Erythroblast (primary cell): ENCODE measurements around the gene TRPM8.

Source experiments
- DNase-seq, 2 experiments: peaks; one replicate each; lab custom pipeline; 2025; lab: John Stamatoyannopoulos, UW
- GATA1 ChIP-seq: IDR thresholded peaks from 2 replicates; pipeline ENCODE4 v1.6.1; 2011; ENCODE audit warnings: low read depth, mild to moderate bottlenecking, control low read depth, low read length, moderate library complexity
- POLR2A ChIP-seq: IDR thresholded peaks from 2 replicates; pipeline ENCODE4 v1.6.1; 2011; ENCODE audit warnings: mild to moderate bottlenecking, low read length

TRPM8 gene

DNA sequence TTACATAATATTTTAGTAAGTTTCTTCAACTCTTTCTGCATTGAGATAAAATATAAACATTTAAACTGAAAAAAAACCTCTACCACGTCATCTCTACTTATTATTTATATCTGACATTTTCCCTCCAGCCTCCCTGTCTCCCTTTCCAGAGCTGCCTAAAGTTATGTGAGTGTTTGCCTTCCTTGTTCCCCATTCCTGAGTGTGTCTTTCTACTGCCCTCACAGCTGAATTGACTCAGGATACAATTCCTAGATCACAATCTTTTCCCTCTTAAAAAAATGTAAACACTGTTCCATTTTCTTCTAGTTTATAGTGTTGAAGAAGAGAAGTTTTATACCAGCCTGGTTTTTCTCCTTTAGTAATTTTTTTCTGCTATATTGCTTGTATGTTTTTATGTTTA lies 5.3 kb downstream of the TRPM8 start:
- DNase-seq: no peak
- TF ChIP-seq POLR2A: no peak
- no peak for TF ChIP-seq GATA1

DNA sequence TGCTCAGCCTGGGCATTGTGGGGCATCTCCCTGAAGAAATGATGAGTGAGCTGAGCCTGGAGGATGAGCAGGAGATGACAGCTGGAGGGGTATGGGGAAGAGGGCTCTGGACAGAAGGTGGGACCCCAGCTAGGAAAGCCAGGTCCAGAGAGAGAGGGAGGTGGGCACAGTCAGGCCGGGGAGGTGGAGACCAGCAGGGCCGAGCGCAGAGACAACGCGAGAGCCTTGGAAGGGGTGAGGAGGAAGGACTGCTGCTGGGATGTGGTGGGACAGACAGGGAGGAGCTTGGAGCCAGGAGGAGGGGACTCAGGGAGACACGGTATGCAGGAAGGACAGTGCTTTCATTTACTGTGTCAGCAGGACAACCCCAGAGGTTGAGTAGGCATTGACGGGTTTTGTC lies 8.2 kb downstream of the TRPM8 start:
- no peak for DNase-seq
- TF ChIP-seq POLR2A (no peak), GATA1 (no peak)

DNA sequence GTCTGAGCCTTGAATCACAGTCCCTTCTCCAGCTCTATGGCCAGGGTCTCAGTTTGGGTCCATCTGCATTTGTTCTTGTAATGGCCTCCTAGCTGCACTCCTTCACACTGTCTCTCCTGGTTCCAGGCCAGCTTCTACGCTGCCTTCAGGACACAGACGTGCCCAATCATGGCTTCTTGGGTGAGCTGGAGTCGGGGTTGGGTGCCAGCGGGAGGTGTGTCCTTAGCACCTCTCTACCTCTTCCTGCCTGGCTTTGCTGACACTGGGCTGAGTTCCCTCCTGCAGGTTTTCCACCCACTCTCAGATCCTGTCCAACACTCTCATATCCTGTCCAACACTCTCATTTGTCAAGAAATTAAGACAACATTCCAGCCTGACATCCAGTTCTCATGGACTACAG lies 9.6 kb downstream of the TRPM8 start:
- DNase-seq: no peak
- TF ChIP-seq POLR2A: no peak
- no peak for TF ChIP-seq GATA1

DNA sequence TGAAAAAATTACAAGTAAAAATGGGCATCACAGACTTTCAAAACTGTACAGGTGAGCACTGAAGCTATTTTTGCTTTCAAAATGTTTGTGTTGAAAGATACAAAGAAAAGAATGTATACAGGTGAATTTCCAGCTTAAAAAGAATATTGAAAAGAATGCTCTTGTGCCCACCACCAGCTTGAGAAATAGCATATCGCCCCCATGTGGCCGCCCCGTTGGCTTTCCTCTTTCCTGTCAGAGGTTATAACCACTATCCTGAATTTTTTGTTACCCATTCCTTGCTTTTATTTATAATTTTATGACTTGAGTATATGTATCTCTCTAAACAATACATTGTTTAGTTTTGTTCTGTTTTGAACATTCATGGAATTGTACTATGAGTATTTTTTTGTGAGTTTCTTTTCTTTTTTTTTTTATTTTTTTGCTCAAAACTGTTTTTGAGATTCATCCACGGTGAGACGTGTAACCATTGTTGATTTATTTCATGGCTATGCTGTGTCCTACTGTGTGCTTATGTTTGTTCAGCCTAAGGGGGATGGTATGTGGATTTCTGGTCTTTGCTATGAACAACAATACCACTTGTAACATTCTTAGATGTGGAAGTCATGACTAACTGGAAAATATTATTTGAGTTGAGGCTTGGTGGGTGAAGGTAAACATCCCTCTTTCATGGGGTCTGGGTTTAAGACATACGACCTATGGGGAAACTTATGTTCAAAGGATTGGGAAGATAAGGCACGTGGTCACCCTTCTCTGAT lies 11.6 kb downstream of the TRPM8 start:
- no peak for TF ChIP-seq POLR2A
- no peak for TF ChIP-seq GATA1
- DNase-seq: peak; percentile 48 to 71

DNA sequence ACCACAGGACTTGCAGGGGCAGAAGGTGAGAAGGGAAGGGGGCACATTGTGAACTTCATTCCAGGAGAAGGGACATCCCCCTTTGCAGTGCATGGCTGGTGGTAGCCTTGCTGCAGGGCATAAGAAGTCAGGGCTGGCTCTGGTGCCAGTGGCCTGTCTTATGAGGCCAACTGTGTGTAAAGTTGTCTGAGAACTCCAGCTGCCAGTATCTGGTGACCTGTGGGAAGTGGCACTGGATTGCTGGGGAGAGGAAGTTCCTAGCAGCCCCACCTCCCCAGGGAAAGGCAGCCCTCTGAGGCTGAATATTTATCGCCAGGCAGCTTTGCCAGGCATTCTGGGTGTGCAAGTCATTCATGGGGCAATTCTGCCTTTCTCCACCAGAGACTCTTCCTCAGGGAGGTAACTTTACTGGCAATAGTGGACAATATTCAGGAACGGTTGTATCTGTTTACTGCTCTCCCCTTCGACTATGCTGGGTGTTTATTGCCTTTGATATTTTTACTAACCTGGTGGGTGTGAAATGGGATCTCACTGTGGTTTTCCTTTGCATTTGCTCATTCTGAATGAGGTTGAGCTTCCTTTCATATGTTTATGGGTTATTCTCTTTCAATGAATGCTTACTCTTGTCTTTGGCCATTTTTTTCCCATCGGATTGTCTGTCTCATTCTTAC lies 12.3 kb downstream of the TRPM8 start:
- DNase-seq: peak in 1 of 2 experiments; percentile 20
- TF ChIP-seq GATA1 (no peak), POLR2A (no peak)

DNA sequence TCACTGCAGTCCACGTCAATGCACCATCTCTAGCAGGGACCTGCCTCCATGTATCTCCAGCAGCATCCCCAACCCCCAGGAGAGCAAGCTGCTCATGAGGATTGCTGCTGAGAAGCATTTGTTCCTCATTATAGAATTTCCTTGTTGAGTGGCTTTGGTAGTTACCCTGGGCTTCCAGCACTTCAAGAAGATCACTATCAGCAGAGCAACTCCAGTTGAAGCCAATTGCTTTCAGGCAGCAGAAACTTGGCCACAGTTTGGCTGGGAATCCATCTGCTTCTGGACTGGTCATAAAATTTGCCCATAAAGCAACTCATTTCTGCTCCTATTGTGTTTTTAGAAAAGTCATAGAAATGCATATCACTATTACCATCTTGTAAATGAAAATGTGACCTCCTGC lies 17.4 kb downstream of the TRPM8 start:
- DNase-seq: no peak
- TF ChIP-seq GATA1: no peak
- no peak for TF ChIP-seq POLR2A

DNA sequence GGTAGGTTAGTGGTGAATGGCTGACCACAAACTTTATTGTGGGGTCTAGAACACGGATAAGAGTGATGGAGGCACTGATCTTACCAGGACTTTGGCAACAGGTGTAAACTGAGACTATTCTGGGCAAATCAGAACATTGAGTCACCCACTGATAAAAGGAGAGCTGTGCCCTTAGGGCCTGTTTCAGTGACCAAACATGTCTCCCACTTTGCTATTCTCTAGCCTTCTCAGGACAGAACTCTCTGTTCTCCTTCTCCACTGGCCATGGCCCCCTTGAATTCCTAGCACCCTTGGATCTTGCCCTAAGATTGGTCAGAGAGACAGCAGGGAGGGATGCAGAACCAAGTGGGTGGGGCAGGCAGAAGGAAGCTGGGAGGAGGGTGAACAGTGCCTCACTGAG lies 18.3 kb downstream of the TRPM8 start:
- TF ChIP-seq POLR2A (no peak), GATA1 (no peak)
- no peak for DNase-seq

DNA sequence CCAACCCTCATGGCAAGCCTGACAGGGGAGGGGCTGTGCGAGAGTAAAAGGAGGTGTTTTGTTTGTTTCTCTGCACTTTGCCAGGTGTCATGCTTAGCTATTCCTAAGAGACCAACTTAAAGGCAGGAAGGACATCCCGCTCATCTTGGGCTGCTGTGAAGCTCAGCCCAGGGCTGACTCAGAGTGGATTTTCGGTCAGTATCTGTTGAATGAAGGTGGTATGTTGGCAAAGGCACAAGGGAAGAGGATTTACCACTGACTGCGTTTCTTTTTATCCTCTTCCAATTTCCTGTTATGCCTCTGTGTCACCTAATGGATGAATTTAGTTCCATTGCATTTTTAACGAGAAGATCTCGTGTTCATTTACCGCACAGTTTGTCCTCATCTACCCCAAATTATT lies 18.9 kb downstream of the TRPM8 start:
- no peak for DNase-seq
- TF ChIP-seq POLR2A: no peak
- no peak for TF ChIP-seq GATA1

DNA sequence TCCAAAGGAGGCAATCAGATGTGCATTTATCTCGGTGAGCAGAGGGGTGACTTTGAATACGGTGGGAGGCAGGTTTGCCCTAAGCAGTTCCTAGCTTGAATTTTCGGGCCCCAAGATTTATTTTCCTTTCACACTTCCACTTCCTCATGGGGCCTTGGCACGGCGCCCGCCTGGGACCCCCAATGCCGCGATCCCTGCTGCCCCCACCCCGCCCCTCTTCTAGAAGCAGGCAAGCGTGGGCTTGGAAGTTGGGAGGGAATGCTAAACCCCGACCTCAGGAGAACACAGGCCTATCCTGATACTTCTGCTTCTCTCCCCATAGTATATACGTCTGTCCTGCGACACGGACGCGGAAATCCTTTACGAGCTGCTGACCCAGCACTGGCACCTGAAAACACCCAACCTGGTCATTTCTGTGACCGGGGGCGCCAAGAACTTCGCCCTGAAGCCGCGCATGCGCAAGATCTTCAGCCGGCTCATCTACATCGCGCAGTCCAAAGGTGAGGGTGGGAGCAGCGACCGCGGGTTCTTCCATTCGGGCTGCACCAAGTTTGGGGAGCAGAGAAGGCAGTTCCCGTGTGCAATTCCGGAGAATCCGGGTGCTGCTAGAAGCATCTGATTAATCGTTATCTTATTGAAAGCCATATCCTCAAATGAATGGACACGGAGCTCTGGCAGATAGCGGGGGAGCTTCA lies 21.6 kb downstream of the TRPM8 start:
- TF ChIP-seq POLR2A (no peak), GATA1 (no peak)
- DNase-seq: no peak

DNA sequence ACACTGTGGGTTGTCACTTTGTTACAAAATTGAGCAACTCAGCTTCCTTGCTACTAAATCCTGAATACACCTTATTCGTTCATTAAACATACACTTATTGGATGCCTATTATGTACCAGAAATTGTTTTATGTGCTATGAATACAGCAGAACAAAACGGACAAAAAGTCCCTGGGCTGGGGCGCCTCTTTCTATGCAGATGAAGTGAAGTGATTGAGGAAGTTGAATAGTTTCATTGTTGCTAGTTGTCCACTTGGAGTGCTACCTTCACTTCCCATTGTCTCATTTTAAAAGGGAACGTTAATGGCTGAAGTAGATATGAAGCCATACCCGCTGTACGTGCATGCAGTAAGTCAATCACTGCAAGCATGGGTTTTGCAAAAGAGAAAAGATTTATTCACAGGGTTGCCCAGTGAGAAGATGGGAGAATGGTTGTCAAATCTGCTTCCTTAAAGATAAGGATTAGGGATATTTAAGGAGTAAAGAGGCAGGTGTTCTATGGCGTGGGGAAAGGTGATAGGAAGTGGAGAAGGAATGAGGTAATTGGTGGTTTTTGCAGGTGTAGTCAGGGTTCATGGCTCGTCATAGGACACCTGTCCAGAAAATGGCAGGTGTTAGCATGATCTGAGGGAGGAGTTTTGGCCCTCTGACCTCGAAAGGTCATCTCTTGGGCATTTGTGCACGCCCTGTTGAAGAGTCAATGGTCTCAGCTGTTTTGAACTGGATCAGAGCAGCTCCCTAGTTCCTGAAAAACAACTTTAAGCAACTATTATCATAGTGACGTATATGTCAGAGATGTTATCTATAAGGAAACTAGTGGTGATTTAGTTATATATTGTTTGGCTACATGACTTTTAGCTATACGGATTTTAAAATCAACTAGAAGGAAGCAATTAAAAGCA lies 23.5 kb downstream of the TRPM8 start:
- no peak for DNase-seq

DNA sequence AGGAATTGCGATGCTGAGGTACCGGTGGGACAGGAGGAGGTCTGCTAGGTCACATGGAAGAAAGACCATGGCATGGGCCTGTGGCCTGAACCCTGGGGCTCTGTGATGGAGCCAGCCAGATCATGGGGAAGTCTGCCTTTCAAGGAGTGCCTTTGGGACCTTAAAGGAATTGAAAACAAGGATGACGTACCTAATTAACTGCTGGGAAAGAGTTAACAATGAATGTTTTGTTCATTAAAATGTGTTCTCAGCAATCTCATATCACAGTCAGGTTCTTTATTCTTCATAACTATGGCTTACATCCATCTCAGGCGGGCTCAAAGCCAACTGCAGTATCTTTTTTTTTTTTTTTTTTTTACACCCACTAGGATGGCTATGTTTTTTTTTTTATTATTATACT lies 25.6 kb downstream of the TRPM8 start:
- DNase-seq: no peak
- TF ChIP-seq POLR2A (no peak), GATA1 (no peak)

More for the DNA sequence above, 23.5 kb downstream of the TRPM8 start:
- no peak for TF ChIP-seq GATA1
- no peak for TF ChIP-seq POLR2A

DNA sequence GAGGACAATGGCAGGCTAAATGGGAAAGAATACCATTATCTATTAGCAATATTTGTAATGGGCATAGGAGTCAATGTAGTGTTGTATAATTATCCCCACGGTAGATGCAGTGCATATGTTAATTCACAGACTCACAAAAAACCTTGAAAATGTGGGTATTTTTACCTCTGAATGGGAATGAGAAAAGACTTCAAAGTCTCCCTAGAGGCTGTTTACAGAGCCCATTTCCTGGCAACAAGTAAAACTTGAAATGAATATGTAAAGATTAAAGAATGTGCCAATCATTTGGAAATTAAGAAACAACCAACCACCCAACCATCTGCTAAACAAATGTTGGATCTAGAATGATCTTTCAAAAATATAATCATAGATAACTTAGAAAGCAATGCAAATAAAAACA lies 27.1 kb downstream of the TRPM8 start:
- DNase-seq: no peak
- no peak for TF ChIP-seq GATA1
- no peak for TF ChIP-seq POLR2A

DNA sequence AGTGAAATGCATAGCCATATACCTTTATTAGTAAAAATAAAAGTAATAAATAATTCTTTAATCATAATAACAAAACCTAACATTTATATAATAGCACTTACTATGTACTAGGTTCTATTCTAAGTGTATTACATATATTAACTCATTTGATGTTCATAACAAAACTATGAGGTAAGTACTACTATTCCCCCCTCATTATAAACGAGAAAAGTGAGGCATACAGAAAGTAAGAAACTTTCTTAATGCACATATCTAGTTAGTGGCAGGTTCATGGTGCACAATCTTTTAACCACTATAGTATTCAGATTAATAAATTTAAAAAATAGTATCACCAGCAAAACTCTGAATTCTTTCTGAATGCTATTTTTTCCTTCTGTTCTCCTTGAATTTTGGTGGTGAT lies 27.5 kb downstream of the TRPM8 start:
- TF ChIP-seq GATA1 (no peak), POLR2A (no peak)

DNA sequence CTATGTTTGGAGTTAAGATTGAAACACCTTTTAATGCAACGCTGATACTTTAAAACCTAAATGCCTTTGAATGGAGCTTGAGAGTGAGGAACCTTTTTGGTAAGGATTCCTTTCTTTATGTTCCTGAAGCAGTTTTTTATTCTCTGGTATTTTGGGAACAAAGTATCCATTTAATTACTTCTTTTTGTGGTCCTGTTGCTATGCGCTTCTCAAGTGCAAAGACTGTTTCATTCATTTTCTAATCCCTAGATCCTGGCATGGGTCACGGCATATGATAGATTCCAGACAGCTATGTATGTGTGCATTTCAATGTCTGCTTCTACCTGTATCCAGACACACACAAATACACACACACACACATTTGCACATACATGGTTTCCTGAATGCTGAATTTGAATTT lies 28.0 kb downstream of the TRPM8 start:
- no peak for DNase-seq
- no peak for TF ChIP-seq POLR2A
- no peak for TF ChIP-seq GATA1

More for the DNA sequence above, 27.5 kb downstream of the TRPM8 start:
- DNase-seq: no peak
